Stimulated activated CD8-positive, alpha-beta memory T cell treated with anti-CD3 and anti-CD28 coated beads, Interleukin-4, amount 100 ng/mL, for 1 hour (primary cell): Measurements from ENCODE around the gene FYTTD1.

ENCODE experiments used
- DNase-seq, 2 donors: peaks; one replicate each; pipeline ENCODE4 v3.0.0-alpha.2; 2020; ENCODE audit warnings: low read depth in 2 of 2, low spot score in 1 of 2

Gene FYTTD1

GRCh38 chr3:197791113-197791891 is 41.6 kb downstream of the FYTTD1 start, which contains the start of gene LRCH3:
LRCH3 (plus strand) TSS chr3:197791254; CDS start chr3:197791279, 25 bp downstream.
- DNase-seq: peak; percentile 60 to 68

GRCh38 chr3:197791892-197792647 is 42.4 kb downstream of the FYTTD1 start:
- DNase-seq: peak in 1 of 2 donors; percentile 10

- DNase-seq: no peak
These were observed 43.6 kb downstream of the FYTTD1 start for GRCh38 chr3:197793247-197793646.

- no peak for DNase-seq
These were observed 44.4 kb downstream of the FYTTD1 start for GRCh38 chr3:197794115-197794514.

- DNase-seq: no peak
These were observed 45.5 kb downstream of the FYTTD1 start for GRCh38 chr3:197795200-197795599.

- DNase-seq: no peak
These were observed 46.4 kb downstream of the FYTTD1 start for GRCh38 chr3:197796087-197796486.

GRCh38 chr3:197798863-197799262 is 49.2 kb downstream of the FYTTD1 start:
- no peak for DNase-seq

GRCh38 chr3:197800379-197800778 is 50.7 kb downstream of the FYTTD1 start:
- no peak for DNase-seq

GRCh38 chr3:197801891-197802778 is 52.5 kb downstream of the FYTTD1 start:
- DNase-seq: no peak

- no peak for DNase-seq
These were observed 53.2 kb downstream of the FYTTD1 start for GRCh38 chr3:197802779-197803459.

GRCh38 chr3:197804511-197804910 is 54.8 kb downstream of the FYTTD1 start:
- no peak for DNase-seq

GRCh38 chr3:197807969-197808587 is 58.4 kb downstream of the FYTTD1 start:
- DNase-seq: no peak

GRCh38 chr3:197809356-197810020 is 59.8 kb downstream of the FYTTD1 start:
- no peak for DNase-seq

GRCh38 chr3:197810901-197811300 is 61.2 kb downstream of the FYTTD1 start:
- no peak for DNase-seq

- DNase-seq: no peak
These were observed 61.7 kb downstream of the FYTTD1 start for GRCh38 chr3:197811343-197811742.

- no peak for DNase-seq
These were observed 64.7 kb downstream of the FYTTD1 start for GRCh38 chr3:197814372-197814771.

GRCh38 chr3:197820550-197821335 is 71.1 kb downstream of the FYTTD1 start:
- no peak for DNase-seq

GRCh38 chr3:197829397-197830045 is 79.8 kb downstream of the FYTTD1 start:
- no peak for DNase-seq
